HepG2 (cell line): Measurements from ENCODE around the gene CHRM5. TPM values are rescaled to one million over a fixed set of nuclear protein-coding genes. Genes with fewer than 3 reads are reported as not detected.

ENCODE experiments used
- ATAC-seq: fragments of 200-7000 bp; cut with Tn5 transposase; 3 replicates; pipeline ENCODE4 v1.9.1; 2020; ENCODE audit warnings: mild to moderate bottlenecking, moderate library complexity
- BruUV-seq: library from RNA; stranded (reverse); fragments of 400-500 nt; replicated peaks from 2 replicates; lab custom pipeline; 2021; lab: Mats Ljungman, UMichigan
- CTCF ChIA-PET: fragments of 300-600 bp; formaldehyde crosslinking; extraction: SDS; loops from one replicate; lab custom pipeline; 2021; ENCODE audit warnings: low total read pairs, inconsistent platforms, low intra/inter-chr PET ratio; lab: Yijun Ruan, JAX
- POLR2A ChIA-PET: fragments of 350-600 bp; sonication (Branson Sonifier 250); formaldehyde crosslinking; loops from one replicate; lab custom pipeline; 2020; ENCODE audit warnings: antibody characterized with exemption, inconsistent platforms; lab: Yijun Ruan, JAX
- DNase-seq: peaks from one replicate; pipeline ENCODE4 v3.0.0-alpha.2; 2015; ENCODE audit warnings: low spot score
- FAIRE-seq: peaks from 3 replicates; lab custom pipeline; 2011; peaks lifted over from hg19 to GRCh38; lab: Jason Lieb, UNC
- H2AFZ ChIP-seq: one replicate; pipeline ENCODE4 v1.6.1; 2011; ENCODE audit warnings: low read length, inconsistent platforms
- H3K27ac ChIP-seq: fragments of 300-600 bp; 3 replicates; pipeline ENCODE4 v1.8.0; 2011; ENCODE audit warnings: mixed run types, mild to moderate bottlenecking, mixed read lengths, low read length, inconsistent platforms; ENCODE audit not compliant: insufficient read depth; ENCODE audit errors: extremely low read length
- H3K27me3 ChIP-seq, 2 experiments: fragments of 200-600 bp in 1 of 2; 2 replicates in 1 of 2; 3 replicates in 1 of 2; pipeline versions ENCODE4 v1.6.0 to v1.8.0; 2011; ENCODE audit warnings: low read length in 2 of 2, mild to moderate bottlenecking in 2 of 2, moderate library complexity in 2 of 2, inconsistent platforms in 1 of 2; ENCODE audit not compliant: insufficient read depth in 2 of 2, control insufficient read depth in 1 of 2
- H3K36me3 ChIP-seq, 2 experiments: fragments of 200-600 bp in 1 of 2; replicated peaks in 1 of 2; 2 replicates in 1 of 2; 3 replicates in 1 of 2; pipeline versions ENCODE4 v1.5.1 to v1.8.0; 2011; ENCODE audit warnings: low read length in 2 of 2, inconsistent platforms in 1 of 2; ENCODE audit not compliant: insufficient read depth in 2 of 2, control insufficient read depth in 1 of 2
- H3K4me1 ChIP-seq: 2 replicates; pipeline ENCODE4 v1.5.1; 2012; ENCODE audit warnings: low read length, inconsistent platforms; ENCODE audit not compliant: insufficient read depth
- H3K4me2 ChIP-seq: 2 replicates; pipeline ENCODE4 v1.6.0; 2011; ENCODE audit warnings: low read depth, low read length, inconsistent platforms
- H3K4me3 ChIP-seq, 3 experiments: fragments of 200-600 bp in 1 of 3; sonication (generic), shearing (Covaris generic) in 1 of 3; replicated peaks in 1 of 3; 2 replicates each; pipeline ENCODE4 v1.5.1; 2011 to 2016; ENCODE audit warnings: low read length in 3 of 3, inconsistent platforms in 2 of 3, low read depth in 2 of 3, mild to moderate bottlenecking in 2 of 3, control low read depth in 1 of 3, mixed read lengths in 1 of 3; ENCODE audit not compliant: insufficient read depth in 1 of 3
- H3K79me2 ChIP-seq: one replicate; pipeline ENCODE4 v1.6.1; 2011; ENCODE audit warnings: low read length, inconsistent platforms; ENCODE audit not compliant: insufficient read depth
- H3K9ac ChIP-seq: 2 replicates; pipeline ENCODE4 v1.6.0; 2011; ENCODE audit warnings: mild to moderate bottlenecking, low read depth, low read length, inconsistent platforms; ENCODE audit not compliant: insufficient read depth
- H3K9me3 ChIP-seq: 2 replicates; pipeline ENCODE4 v1.5.1; 2012; ENCODE audit warnings: mild to moderate bottlenecking, low read length
- H4K20me1 ChIP-seq: 2 replicates; pipeline ENCODE4 v1.6.0; 2011; ENCODE audit warnings: inconsistent platforms, mild to moderate bottlenecking, low read length, moderate library complexity; ENCODE audit not compliant: insufficient read depth
- AGO1 ChIP-seq: fragments of 200-400 bp; formaldehyde crosslinking; IDR thresholded peaks from 2 replicates; pipeline ENCODE4 v1.6.1; 2017; ENCODE audit warnings: mild to moderate bottlenecking, low read depth, low read length, moderate library complexity; ENCODE audit not compliant: poor library complexity, severe bottlenecking
- ATF1 ChIP-seq: IDR thresholded peaks from 2 replicates; pipeline ENCODE4 v1.6.1; 2016; ENCODE audit warnings: mild to moderate bottlenecking, control low read depth
- HOXA9 ChIP-seq: sonication (generic); formaldehyde crosslinking; IDR thresholded peaks from 2 replicates; pipeline ENCODE4 v1.8.1; 2022; ENCODE audit warnings: missing genetic modification reagents, mild to moderate bottlenecking, moderate library complexity, borderline replicate concordance
- IRF1 ChIP-seq: sonication (generic); formaldehyde crosslinking; IDR thresholded peaks from 2 replicates; pipeline ENCODE4 v1.4.0; 2020; ENCODE audit warnings: low read depth, mild to moderate bottlenecking, missing genetic modification reagents
- KLF12 ChIP-seq: sonication (generic); formaldehyde crosslinking; IDR thresholded peaks from 2 replicates; pipeline ENCODE4 v1.4.0; 2020; ENCODE audit warnings: missing genetic modification reagents, borderline replicate concordance
- MAFF ChIP-seq: IDR thresholded peaks from 2 replicates; pipeline ENCODE4 v1.6.1; 2011; ENCODE audit warnings: low read depth, low read length, improper control_type of control experiment
- MAFK ChIP-seq, 2 experiments: IDR thresholded peaks in 1 of 2; conservative IDR thresholded peaks in 1 of 2; 2 replicates each; pipeline ENCODE4 v1.6.1; 2011; ENCODE audit warnings: improper control_type of control experiment in 2 of 2, low read length in 2 of 2
- NFIC ChIP-seq: IDR thresholded peaks from 2 replicates; pipeline ENCODE4 v1.6.1; 2012; ENCODE audit warnings: mild to moderate bottlenecking, low read length, inconsistent platforms
- TFDP1 ChIP-seq: IDR thresholded peaks from 2 replicates; pipeline ENCODE4 v1.6.1; 2016; ENCODE audit warnings: missing compliant biosample characterization, missing genetic modification reagents, borderline replicate concordance
- ZBTB44 ChIP-seq: sonication (generic); formaldehyde crosslinking; IDR thresholded peaks from 2 replicates; pipeline ENCODE4 v1.4.0; 2020; ENCODE audit warnings: missing genetic modification reagents
- ZFY ChIP-seq: sonication (generic); formaldehyde crosslinking; IDR thresholded peaks from 2 replicates; pipeline ENCODE4 v1.4.0; 2020; ENCODE audit warnings: missing genetic modification reagents
- ZNF737 ChIP-seq: sonication (generic); formaldehyde crosslinking; IDR thresholded peaks from 2 replicates; pipeline ENCODE4 v1.5.0; 2020; ENCODE audit warnings: missing genetic modification reagents, mild to moderate bottlenecking, borderline replicate concordance
- ZNF75D ChIP-seq: sonication (generic); formaldehyde crosslinking; IDR thresholded peaks from 2 replicates; pipeline ENCODE4 v1.8.1; 2023; ENCODE audit warnings: missing genetic modification reagents, mild to moderate bottlenecking, borderline replicate concordance
- ZSCAN30 ChIP-seq: sonication (generic); formaldehyde crosslinking; IDR thresholded peaks from 2 replicates; pipeline ENCODE4 v1.5.0; 2020; ENCODE audit warnings: mild to moderate bottlenecking, missing genetic modification reagents
- WGBS: methylation state at CpG from one replicate; pipeline ENCODE4 v1.1.6; 2017; ENCODE audit warnings: low lambda C conversion rate; 5-methylcytosine and 5-hydroxymethylcytosine counted together
- in situ Hi-C: cut with HindIII; loops from 2 replicates; pipeline ENCODE4 v1.10.0; 2017; ENCODE audit warnings: low pct_unique_long_range_greater_than_20kb; ENCODE audit not compliant: extremely low pct_ligation_motif_present
- intact Hi-C: fragments of 100-400 bp; cut with micrococcal nuclease; formaldehyde crosslinking; loops from one replicate; pipeline ENCODE4 v1.10.0; 2022; ENCODE audit not compliant: unreplicated experiment
- polyA plus RNA-seq, 8 experiments: library from polyadenylated mRNA; depleted of rRNA in 3 of 8; stranded (reverse) in 7 of 8; unstranded in 1 of 8; fragments of >200 nt; fragmentation: Illumina TruSeq in 4 of 8; extraction: Trizol in 4 of 8; gene quantifications; 2 replicates each; pipeline versions ENCODE4 v1.2.1 to v1.2.3, GENCODE V29; 2011 to 2016; ENCODE audit warnings: low read depth in 4 of 8, missing spikeins in 1 of 8, mixed read lengths in 1 of 8; ENCODE audit not compliant: insufficient read depth in 1 of 8
- total RNA-seq, 5 experiments: library from RNA; depleted of rRNA; stranded (reverse); fragments of >200 nt; fragmentation: Illumina TruSeq; extraction: Trizol; gene quantifications; 2 replicates each; pipeline ENCODE4 v1.2.3, GENCODE V29; 2016; ENCODE audit warnings: low read depth in 1 of 5

CHRM5 gene
- total and polyA plus RNA-seq, 2 of the 13 experiments (the other 11 are each of a cell fraction or from before 2014, with no cell fraction given) = not detected

- no peaks in the 10 kb centered on the region for H4K20me1 ChIP-seq
- 0% methylated on average over 2 of the region's 2 CpGs for WGBS
- in situ Hi-C loops (loop anchor here (25.0 kb wide), 2 partner anchors 303 to 528 kb away; partner anchors contain the start of genes GOLGA8B and LPCAT4), intact Hi-C loops (loop anchor here (5.0 kb wide), 1 partner anchor 58 kb away; no protein-coding TSS in a partner anchor)
- no peaks in the 10 kb centered on the region for H3K79me2 ChIP-seq
- H3K4me3 ChIP-seq = no peak overlapping the region
- H3K27ac ChIP-seq = no peak overlapping the region
- H3K4me1 ChIP-seq = peaks cover 8% of the 10 kb centered on the region; the same call in 1 of the 2 replicates
- ChIA-PET POLR2A (no interaction called here), CTCF (no interaction called here)
- no peak overlapping the region for H3K9ac ChIP-seq
- no peaks in the 10 kb centered on the region for H3K27me3 ChIP-seq
- DNase-seq = no peak
- no peak overlapping the region for H2AFZ ChIP-seq
- no peak overlapping the region for H3K4me2 ChIP-seq
- H3K9me3 ChIP-seq = no peaks in the 10 kb centered on the region
- H3K36me3 ChIP-seq = no peaks in the 10 kb centered on the region
- ATAC-seq = no peak
- no TSS peak for BruUV-seq
- TF ChIP-seq HOXA9 (CRISPR knock-in tag) (no peak), TFDP1 (CRISPR knock-in tag) (no peak), ZNF75D (CRISPR knock-in tag) (no peak), ZFY (no peak), ZBTB44 (CRISPR knock-in tag) (no peak), MAFF (0 out of 2 replicates have a peak, but pooled peaks have one; percentile 33), ZNF737 (CRISPR knock-in tag) (no peak), IRF1 (CRISPR knock-in tag) (no peak), MAFK (conservative IDR thresholded peaks at IDR 0.05 in 1 of 2, IDR thresholded peaks at IDR 0.05 in 1 of 2; ENCODE audit: low read length in 2 of 2) (peak in 1 of 2 experiments; percentile 55; a peak in 2 of 4 replicates), ATF1 (CRISPR knock-in tag) (no peak), AGO1 (no peak), KLF12 (CRISPR knock-in tag) (no peak), NFIC (no peak), ZSCAN30 (CRISPR knock-in tag) (no peak)
- FAIRE-seq = no peak
Observed at GRCh38 chr15:34059476-34059875, 91.2 kb downstream of the CHRM5 start.
